Fibroblast of the aortic adventitia (primary cell): Measurements from ENCODE around the gene IRF2. TPM values are rescaled to one million over a fixed set of nuclear protein-coding genes. Genes with fewer than 3 reads are reported as not detected.

Source experiments
- DNase-seq: peaks from one replicate; pipeline ENCODE4 v3.0.0-alpha.2; 2010; ENCODE audit warnings: low read depth
- H3K4me3 ChIP-seq: 2 replicates; pipeline ENCODE4 v1.5.1; 2011; ENCODE audit warnings: low read depth, mild to moderate bottlenecking, control low read depth, low read length, moderate library complexity
- total RNA-seq: library from RNA; depleted of rRNA; stranded (reverse); fragments of >200 nt; gene quantifications from 2 replicates; pipeline ENCODE4 v1.2.3, GENCODE V29; 2012; ENCODE audit warnings: low replicate concordance
- TF ChIP-seq, protein P1 (sequence below): IDR thresholded peaks from 2 replicates; pipeline ENCODE4 v1.5.1; 2011; ENCODE audit warnings: mild to moderate bottlenecking, low read length, control low read depth, inconsistent platforms; ENCODE audit not compliant: insufficient read depth

IRF2 gene
- total RNA-seq, 1 donor: 35.2 TPM

DNA sequence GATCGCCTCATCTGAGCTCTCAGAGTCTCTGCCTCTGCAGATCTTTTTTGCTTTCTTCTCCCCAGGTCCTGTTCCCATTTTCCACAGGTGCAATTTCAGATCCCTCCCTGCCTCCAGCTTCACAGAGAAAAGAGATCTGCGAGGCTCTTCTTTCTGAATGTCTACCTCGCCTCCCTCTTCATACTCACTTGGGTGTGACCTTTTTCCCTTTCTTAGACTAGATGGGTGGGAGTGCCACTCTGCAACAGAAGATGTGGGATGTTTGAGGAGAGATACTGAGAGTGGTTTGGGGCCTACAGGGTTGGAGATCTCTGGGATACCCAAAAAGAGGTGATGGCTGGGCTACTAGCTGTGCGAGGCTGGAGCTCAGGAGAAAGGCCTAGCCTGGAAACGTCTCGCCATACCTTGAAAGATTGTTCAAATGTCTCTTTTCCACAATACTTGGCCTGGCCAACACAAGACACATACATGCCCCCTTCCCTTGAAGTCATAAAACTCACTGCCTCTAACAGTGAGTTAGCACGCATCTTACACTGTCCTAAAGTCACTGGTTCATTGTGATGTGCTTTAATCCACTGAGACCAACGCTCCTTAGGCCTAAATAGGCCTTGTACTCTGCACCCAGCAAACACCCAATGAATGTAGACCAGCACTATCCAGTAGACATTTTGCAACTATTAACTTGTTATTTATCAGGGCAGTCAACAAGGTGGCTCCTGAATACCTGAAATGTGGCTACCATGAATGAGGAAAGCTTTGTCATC, 33.6 kb downstream of the IRF2 start:
- DNase-seq: no peak
- TF ChIP-seq, protein P1, sequence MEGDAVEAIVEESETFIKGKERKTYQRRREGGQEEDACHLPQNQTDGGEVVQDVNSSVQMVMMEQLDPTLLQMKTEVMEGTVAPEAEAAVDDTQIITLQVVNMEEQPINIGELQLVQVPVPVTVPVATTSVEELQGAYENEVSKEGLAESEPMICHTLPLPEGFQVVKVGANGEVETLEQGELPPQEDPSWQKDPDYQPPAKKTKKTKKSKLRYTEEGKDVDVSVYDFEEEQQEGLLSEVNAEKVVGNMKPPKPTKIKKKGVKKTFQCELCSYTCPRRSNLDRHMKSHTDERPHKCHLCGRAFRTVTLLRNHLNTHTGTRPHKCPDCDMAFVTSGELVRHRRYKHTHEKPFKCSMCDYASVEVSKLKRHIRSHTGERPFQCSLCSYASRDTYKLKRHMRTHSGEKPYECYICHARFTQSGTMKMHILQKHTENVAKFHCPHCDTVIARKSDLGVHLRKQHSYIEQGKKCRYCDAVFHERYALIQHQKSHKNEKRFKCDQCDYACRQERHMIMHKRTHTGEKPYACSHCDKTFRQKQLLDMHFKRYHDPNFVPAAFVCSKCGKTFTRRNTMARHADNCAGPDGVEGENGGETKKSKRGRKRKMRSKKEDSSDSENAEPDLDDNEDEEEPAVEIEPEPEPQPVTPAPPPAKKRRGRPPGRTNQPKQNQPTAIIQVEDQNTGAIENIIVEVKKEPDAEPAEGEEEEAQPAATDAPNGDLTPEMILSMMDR: no peak

DNA sequence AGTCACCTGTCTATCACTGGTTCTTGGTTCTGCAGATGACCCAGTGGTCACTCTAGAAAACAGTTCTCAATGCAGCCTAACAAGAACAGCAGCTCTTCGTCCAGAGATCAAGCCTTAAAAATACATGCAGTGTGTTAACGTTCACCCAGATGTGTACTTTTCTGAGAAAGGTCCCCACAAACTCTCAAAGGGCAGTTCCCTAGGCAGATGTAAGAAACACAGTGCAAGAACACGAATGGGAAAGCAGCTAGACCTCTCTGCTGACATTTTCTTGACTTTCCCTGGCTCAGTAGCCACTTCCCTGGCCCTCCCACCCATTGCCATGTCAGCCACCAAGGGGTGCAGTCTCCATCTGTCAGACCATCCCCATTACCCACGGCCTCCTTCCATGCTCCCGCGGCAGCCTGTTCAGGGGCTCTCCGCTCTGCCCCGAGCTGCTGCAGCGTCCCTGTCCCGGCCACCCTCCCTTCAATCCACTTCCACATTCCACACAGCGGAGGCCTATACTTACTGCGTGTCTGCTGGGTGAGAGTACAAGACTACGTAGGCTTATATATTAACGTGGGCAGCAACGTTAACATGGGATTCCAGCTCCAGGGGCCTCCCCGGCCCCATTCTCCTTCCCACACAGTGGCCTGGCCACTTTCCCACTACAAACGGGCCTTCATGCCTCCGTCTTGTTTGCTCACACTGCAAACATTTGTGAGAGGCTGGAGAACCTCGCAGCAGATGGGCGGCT, 34.3 kb downstream of the IRF2 start:
- TF ChIP-seq, protein P1: no peak
- no peak overlapping the region for H3K4me3 ChIP-seq
- no peak for DNase-seq

More for the DNA sequence above, 33.6 kb downstream of the IRF2 start:
- H3K4me3 ChIP-seq: no peak overlapping the region

DNA sequence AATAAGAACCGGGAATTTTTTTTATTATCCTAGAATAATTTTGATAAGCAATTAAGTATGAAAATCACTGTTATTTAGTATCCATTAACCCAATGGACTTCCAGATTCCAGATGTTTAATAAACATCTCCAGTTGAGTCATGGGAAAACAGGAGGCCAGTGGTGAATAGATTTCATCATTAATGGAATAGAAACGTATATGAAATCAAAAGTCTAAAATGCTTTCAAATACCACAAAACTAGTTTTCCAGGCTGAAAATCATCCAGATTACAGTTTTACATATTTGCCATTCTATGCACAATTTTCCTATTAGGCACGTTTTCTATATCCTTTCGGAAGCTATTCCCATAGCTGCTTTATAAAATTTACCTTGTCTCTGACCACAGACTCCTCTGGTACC, 35.0 kb downstream of the IRF2 start:
- no peak overlapping the region for H3K4me3 ChIP-seq
- DNase-seq: no peak
- TF ChIP-seq, protein P1: no peak

DNA sequence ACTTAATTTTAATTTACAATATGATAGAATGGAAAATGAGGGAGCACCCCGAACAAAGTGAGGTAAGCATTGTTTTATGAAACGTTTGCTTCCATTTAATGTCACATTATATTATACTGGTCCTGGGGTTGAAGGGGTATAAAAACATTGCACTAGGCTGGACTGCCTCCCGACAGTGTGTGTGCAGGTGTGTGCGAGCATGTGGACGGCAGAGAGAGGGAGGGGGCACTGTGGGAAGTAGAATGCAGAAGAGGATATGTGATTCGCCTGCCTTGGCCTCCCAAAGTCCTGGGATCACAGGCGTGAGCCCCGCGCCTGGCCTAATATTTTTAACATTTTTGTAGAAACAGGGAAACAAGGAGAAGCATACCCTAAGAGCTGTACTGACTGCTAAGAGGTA, 36.0 kb downstream of the IRF2 start:
- TF ChIP-seq, protein P1: no peak
- H3K4me3 ChIP-seq: no peak overlapping the region
- no peak for DNase-seq

DNA sequence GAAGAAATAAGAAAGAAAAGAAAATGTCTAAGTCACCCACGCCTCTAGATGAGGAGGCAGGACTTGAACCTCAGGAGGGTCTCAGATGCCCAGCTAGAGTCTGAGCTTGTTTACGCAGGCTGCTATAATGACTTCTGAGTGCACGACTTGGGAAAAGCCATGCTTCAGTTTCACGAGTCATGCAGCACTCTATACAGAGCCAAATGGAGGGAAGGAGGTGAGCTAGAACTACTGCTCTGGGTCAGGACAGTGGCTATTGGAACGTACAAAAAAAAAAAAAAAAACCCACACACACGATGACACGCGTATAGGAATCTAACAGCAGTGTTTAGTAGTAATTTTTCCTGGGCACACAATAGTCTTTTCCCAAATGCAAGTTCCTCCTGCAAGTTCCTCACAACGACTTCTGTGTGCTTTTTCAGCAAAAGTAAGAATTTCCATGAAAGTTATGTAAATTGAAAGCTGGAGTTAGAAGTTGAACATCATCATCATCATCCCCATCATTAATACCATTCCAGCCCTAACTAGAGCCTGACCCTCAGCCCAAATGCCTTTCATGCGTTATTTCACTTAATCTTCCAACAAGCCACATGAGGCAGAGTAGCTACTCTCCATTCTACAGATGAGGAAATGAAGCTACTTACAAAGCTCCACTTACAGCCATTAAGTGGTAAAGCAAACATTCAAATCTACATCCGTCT, 36.6 kb downstream of the IRF2 start:
- H3K4me3 ChIP-seq: no peak overlapping the region
- TF ChIP-seq, protein P1: no peak
- DNase-seq: no peak

DNA sequence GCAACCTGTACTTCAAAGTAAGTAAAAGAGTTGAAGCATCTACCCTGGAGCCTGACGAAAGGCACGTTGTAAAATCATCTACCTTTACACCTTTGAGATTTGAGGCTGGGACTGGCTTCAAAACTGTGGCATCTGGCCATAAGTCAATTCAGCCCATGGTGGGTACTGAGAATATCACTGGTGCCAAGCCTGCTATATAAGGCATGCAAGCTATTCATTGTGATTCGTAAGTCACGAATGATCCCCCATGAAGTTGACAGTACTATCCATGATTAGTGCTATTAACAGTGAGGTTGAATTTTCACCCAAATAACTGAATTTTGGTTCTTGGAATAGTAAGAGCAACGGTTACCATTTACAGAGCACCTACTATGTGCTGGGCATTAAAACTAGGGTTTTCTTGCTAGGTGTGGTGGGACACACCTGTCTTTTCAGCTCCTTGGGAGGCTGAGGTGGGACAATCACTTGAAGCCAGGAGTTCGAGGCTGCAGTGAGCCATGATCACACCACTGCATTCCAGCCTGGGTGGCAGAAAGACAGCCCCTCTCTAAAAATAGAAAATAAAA, 39.8 kb downstream of the IRF2 start:
- no peak for DNase-seq
- TF ChIP-seq, protein P1: no peak

More for the DNA sequence above, 39.8 kb downstream of the IRF2 start:
- H3K4me3 ChIP-seq: no peak overlapping the region
